K562 (cell line): ENCODE measurements around the gene HEPHL1. TPM values are rescaled to one million over a fixed set of nuclear protein-coding genes. Genes with fewer than 3 reads are reported as not detected.
A peak's percentile ranks its signal among the peaks of the same experiment; 100 is the strongest.

ENCODE experiments used
- AFF1 ChIP-seq, 2 experiments: fragments of 450-650 bp; IDR thresholded peaks; 2 replicates each; pipeline ENCODE4 v1.6.1; 2018; ENCODE audit warnings: mild to moderate bottlenecking in 2 of 2, low read depth in 1 of 2; ENCODE audit not compliant: partially characterized antibody in 2 of 2
- BRCA1 ChIP-seq, 2 experiments: fragments of 450-650 bp in 1 of 2; sonication (generic) in 1 of 2; formaldehyde crosslinking in 1 of 2; IDR thresholded peaks; 2 replicates each; pipeline versions ENCODE4 v1.5.0 to v1.6.1; 2017 to 2020; ENCODE audit warnings: mild to moderate bottlenecking in 1 of 2, missing genetic modification reagents in 1 of 2
- CHAMP1 ChIP-seq: fragments of 450-650 bp; IDR thresholded peaks from 2 replicates; pipeline ENCODE4 v1.6.1; 2016; ENCODE audit warnings: mild to moderate bottlenecking
- COPS2 ChIP-seq: fragments of 450-650 bp; conservative IDR thresholded peaks from 2 replicates; pipeline ENCODE4 v1.6.1; 2016; ENCODE audit warnings: mild to moderate bottlenecking, moderate library complexity
- CREB3L1 ChIP-seq: fragments of 450-650 bp; IDR thresholded peaks from 2 replicates; pipeline ENCODE4 v1.6.1; 2014; ENCODE audit warnings: low read depth, mild to moderate bottlenecking, moderate library complexity, borderline replicate concordance
- FUS ChIP-seq: fragments of 200-400 bp; formaldehyde crosslinking; optimal IDR thresholded peaks from 2 replicates; pipeline ENCODE3; 2017; ENCODE audit warnings: low read depth, low read length
- HCFC1 ChIP-seq: IDR thresholded peaks from 2 replicates; pipeline ENCODE4 v1.6.1; 2012; ENCODE audit warnings: low read depth, low read length, improper control_type of control experiment
- HDAC1 ChIP-seq, 2 experiments: fragments of 450-650 bp; IDR thresholded peaks; 2 replicates each; pipeline ENCODE4 v1.6.1; 2016 to 2017; ENCODE audit warnings: inconsistent platforms in 1 of 2, mild to moderate bottlenecking in 1 of 2, moderate library complexity in 1 of 2
- HDAC2 ChIP-seq: fragments of 450-650 bp; IDR thresholded peaks from 2 replicates; pipeline ENCODE4 v1.6.1; 2016; ENCODE audit warnings: mild to moderate bottlenecking
- HNRNPH1 ChIP-seq: fragments of 200-400 bp; formaldehyde crosslinking; optimal IDR thresholded peaks from 2 replicates; pipeline ENCODE3; 2017; ENCODE audit warnings: low read depth, mild to moderate bottlenecking, low read length, moderate library complexity
- MAFG ChIP-seq: fragments of 450-650 bp; conservative IDR thresholded peaks from 2 replicates; pipeline ENCODE4 v1.6.1; 2016; ENCODE audit warnings: missing genetic modification characterization, missing compliant biosample characterization
- NFE2 ChIP-seq: IDR thresholded peaks from 2 replicates; pipeline ENCODE4 v1.6.1; 2014; ENCODE audit warnings: antibody characterized with exemption, low read depth
- NR2C1 ChIP-seq, 2 experiments: fragments of 450-650 bp; IDR thresholded peaks; 2 replicates each; pipeline ENCODE4 v1.6.1; 2017; ENCODE audit warnings: mild to moderate bottlenecking in 2 of 2, antibody characterized with exemption in 1 of 2, inconsistent platforms in 1 of 2, missing compliant biosample characterization in 1 of 2, missing genetic modification characterization in 1 of 2
- PPARD ChIP-seq: fragments of 250-450 bp; sonication (Bioruptor Pico); IDR thresholded peaks from 2 replicates; pipeline ENCODE4 v1.8.0; 2022; ENCODE audit warnings: inconsistent platforms, mild to moderate bottlenecking, moderate library complexity
- TEAD4 ChIP-seq, 2 experiments: sonication (generic) in 1 of 2; formaldehyde crosslinking in 1 of 2; IDR thresholded peaks; 2 replicates each; pipeline versions ENCODE4 v1.6.1 to v1.8.0; 2012 to 2022; ENCODE audit warnings: borderline replicate concordance in 1 of 2, inconsistent platforms in 1 of 2, low read length in 1 of 2, mild to moderate bottlenecking in 1 of 2, missing genetic modification reagents in 1 of 2
- ZNF12 ChIP-seq: sonication (generic); formaldehyde crosslinking; IDR thresholded peaks from 2 replicates; pipeline ENCODE4 v1.4.0; 2020; ENCODE audit warnings: mild to moderate bottlenecking, missing genetic modification reagents
- ZNF197 ChIP-seq: fragments of 200-800 bp; sonication (Bioruptor generic); IDR thresholded peaks from 2 replicates; pipeline ENCODE4 v1.6.1; 2016; ENCODE audit warnings: low read depth, missing genetic modification characterization, missing compliant biosample characterization
- ZNF316 ChIP-seq: fragments of 450-650 bp; IDR thresholded peaks from 2 replicates; pipeline ENCODE4 v1.6.1; 2016
- ZNF398 ChIP-seq: fragments of 250-450 bp; sonication (Bioruptor Pico); IDR thresholded peaks from 2 replicates; pipeline ENCODE4 v1.8.0; 2021; ENCODE audit warnings: moderate library complexity, mild to moderate bottlenecking, inconsistent platforms
- polyA plus RNA-seq, 8 experiments: library from polyadenylated mRNA; depleted of rRNA in 4 of 8; stranded (reverse) in 5 of 8; unstranded in 3 of 8; fragments of >200 nt; fragmentation: Nextera tagmentation in 2 of 8; fragmentation: Illumina TruSeq in 1 of 8; extraction: Ambion mirVana in 2 of 8; extraction: Trizol in 1 of 8; gene quantifications; 2 replicates each; pipeline versions ENCODE4 v1.2.1 to v1.2.3, GENCODE V29; 2011 to 2014; ENCODE audit warnings: inconsistent platforms in 1 of 8, missing spikeins in 1 of 8
- total RNA-seq, 7 experiments: library from RNA; depleted of rRNA in 6 of 7; stranded (reverse); fragments of >200 nt in 6 of 7; fragmentation: Illumina TruSeq in 2 of 7; extraction: Trizol in 2 of 7; gene quantifications; 2 replicates each; pipeline versions ENCODE4 v1.2.1 to v1.2.3, GENCODE V29; 2011 to 2021; ENCODE audit warnings: low replicate concordance in 1 of 7

The HEPHL1 gene
- total and polyA plus RNA-seq, 9 of the 15 experiments (the other 6 are each of a cell fraction or from before 2014, with no cell fraction given): 0.01 TPM; not detected in 8

- TF ChIP-seq HNRNPH1 (no peak), NR2C1 (IDR thresholded peaks at IDR 0.05) (no peak), NR2C1 (tag; IDR thresholded peaks at IDR 0.05) (no peak), CHAMP1 (no peak), HDAC2 (0 out of 2 replicates have a peak, but pooled peaks have one; percentile 17), AFF1 (IDR thresholded peaks at IDR 0.05; ENCODE audit: low read depth in 1 of 2, partially characterized antibody in 2 of 2) (no peak), ZNF12 (CRISPR knock-in tag) (no peak; the same call in 1 of the 2 replicates), HCFC1 (no peak), MAFG (tag) (no peak), COPS2 (no peak), PPARD (CRISPR knock-in tag) (no peak), FUS (no peak), ZNF197 (CRISPR knock-in tag) (no peak), ZNF398 (CRISPR knock-in tag) (no peak), BRCA1 (IDR thresholded peaks at IDR 0.05) (no peak), BRCA1 (CRISPR knock-in tag; IDR thresholded peaks at IDR 0.05) (no peak), CREB3L1 (no peak), NFE2 (no peak), TEAD4 (IDR thresholded peaks at IDR 0.05; ENCODE audit: low read length) (no peak), TEAD4 (CRISPR knock-in tag; IDR thresholded peaks at IDR 0.05; ENCODE audit: borderline replicate concordance) (no peak), ZNF316 (no peak), HDAC1 (IDR thresholded peaks at IDR 0.05) (no peak)
Measured at GRCh38 chr11:94128291-94128745, 107.2 kb downstream of the HEPHL1 start (continued).
